Upper lobe of right lung (tissue), 1 donor: ENCODE measurements around the gene ATG2B. TPM values are rescaled to one million over a fixed set of nuclear protein-coding genes. Genes with fewer than 3 reads are reported as not detected.

ENCODE experiments used
- ATAC-seq: fragments of 200-7000 bp; cut with Tn5 transposase; one replicate; pipeline ENCODE4 v1.9.1; 2020; ENCODE audit warnings: mild to moderate bottlenecking, moderate library complexity
- DNase-seq: peaks from one replicate; pipeline ENCODE4 v3.0.0-alpha.2; 2020
- H3K27ac ChIP-seq: fragments of 200-600 bp; one replicate; pipeline ENCODE4 v1.8.0; 2022
- H3K27me3 ChIP-seq: fragments of 200-600 bp; one replicate; pipeline ENCODE4 v1.8.0; 2022; ENCODE audit warnings: mild to moderate bottlenecking
- H3K36me3 ChIP-seq: fragments of 200-600 bp; one replicate; pipeline ENCODE4 v1.8.0; 2022
- H3K4me1 ChIP-seq: fragments of 200-600 bp; one replicate; pipeline ENCODE4 v1.8.0; 2022
- H3K4me3 ChIP-seq: fragments of 200-600 bp; one replicate; pipeline ENCODE4 v1.8.0; 2022; ENCODE audit warnings: mild to moderate bottlenecking
- H3K9me3 ChIP-seq: fragments of 200-600 bp; one replicate; pipeline ENCODE4 v1.8.0; 2022
- intact Hi-C: fragments of 100-400 bp; cut with DNase I; formaldehyde crosslinking; loops from one replicate; pipeline ENCODE4 v1.11.0; 2022
- total RNA-seq: library from RNA; stranded (reverse); fragmentation: NEBNext Ultra II Directional; extraction: Animal tissue kit (Norgen Biotek cat#: 25700); gene quantifications from one replicate; pipeline ENCODE4 v1.2.1, GENCODE V29; 2021
- TF ChIP-seq, protein P1 (sequence below): fragments of 200-600 bp; IDR thresholded peaks from one replicate; pipeline ENCODE4 v1.8.0; 2022; ENCODE audit warnings: antibody characterized with exemption
- donor health status: DM: no; HTN: yes; CAD: no; lungs with severe emphysema.

The ATG2B gene
- total RNA-seq, 1 donor from 2014 or later, result 19.1 TPM

DNA sequence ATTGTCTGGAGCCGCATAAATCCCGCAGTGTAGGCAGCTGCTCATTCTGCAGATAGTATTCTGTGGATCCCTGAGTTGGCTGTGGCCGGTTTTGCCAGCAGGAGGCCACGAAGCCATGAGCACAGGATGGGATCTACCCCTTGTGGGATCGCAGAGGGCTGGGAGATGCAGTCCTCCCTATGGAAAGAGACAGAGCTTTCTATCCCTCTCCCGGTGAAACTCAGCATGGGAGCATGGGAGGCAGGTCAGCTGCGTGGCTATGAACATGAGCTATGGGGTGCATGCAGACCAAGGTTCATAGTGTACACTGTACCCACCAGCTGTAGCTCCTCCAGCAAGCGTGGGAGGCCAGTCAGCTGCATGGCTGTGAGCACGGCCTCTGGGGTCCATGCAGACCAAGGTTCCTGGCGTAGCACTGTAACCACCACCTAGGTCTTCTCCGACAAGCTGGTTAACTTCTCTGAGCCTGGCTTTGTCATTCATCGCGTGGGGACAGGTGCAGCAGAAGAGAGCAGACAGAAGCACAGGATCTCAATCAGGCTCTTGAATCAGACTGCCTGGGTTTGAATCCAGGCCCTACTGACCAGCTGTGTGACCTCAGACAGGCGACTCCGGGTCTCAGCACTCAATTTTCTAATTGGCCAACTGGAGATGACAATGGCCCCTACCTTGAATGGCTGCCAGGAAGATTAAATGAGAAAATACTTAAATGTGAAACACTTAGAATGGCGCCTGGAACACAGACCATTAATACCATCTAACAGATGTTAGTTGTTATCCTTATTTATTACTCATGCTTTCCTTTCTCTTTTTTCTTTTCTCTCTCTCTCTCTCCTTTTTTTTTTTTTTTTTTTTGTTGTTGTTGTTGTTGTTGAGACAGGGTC is 101.1 kb downstream of the ATG2B start:
- Histone ChIP-seq H3K4me3 (no peak overlapping the region), H3K9me3 (no peaks in the 10 kb centered on the region), H3K4me1 (peaks cover 4% of the 10 kb centered on the region), H3K27me3 (no peaks in the 10 kb centered on the region), H3K36me3 (no peaks in the 10 kb centered on the region), H3K27ac (no peak overlapping the region)
- ATAC-seq, result no peak
- TF ChIP-seq, protein P1, sequence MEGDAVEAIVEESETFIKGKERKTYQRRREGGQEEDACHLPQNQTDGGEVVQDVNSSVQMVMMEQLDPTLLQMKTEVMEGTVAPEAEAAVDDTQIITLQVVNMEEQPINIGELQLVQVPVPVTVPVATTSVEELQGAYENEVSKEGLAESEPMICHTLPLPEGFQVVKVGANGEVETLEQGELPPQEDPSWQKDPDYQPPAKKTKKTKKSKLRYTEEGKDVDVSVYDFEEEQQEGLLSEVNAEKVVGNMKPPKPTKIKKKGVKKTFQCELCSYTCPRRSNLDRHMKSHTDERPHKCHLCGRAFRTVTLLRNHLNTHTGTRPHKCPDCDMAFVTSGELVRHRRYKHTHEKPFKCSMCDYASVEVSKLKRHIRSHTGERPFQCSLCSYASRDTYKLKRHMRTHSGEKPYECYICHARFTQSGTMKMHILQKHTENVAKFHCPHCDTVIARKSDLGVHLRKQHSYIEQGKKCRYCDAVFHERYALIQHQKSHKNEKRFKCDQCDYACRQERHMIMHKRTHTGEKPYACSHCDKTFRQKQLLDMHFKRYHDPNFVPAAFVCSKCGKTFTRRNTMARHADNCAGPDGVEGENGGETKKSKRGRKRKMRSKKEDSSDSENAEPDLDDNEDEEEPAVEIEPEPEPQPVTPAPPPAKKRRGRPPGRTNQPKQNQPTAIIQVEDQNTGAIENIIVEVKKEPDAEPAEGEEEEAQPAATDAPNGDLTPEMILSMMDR, result no peak
- intact Hi-C loops, result no loop called here
- no peak for DNase-seq

DNA sequence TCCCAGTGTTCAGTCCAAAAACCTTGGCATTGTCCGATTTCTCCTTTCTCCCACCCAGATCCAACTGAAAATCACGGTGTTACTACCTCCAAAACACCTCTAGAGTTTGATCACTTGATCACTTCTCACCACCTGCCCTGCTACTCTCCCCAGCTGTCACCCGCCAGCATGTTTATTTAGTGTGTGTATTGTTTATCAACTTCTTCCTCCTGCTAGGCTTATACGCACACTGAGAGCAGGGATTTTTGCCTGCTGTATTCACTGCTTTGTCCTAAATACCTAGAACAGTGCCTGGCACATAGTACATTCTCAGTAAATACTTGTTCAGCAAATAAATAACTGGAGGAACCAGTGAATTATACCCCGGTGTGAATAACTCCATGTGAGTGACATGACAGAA is 102.1 kb downstream of the ATG2B start:
- DNase-seq (no peak), ATAC-seq (no peak)
- no peaks in the 10 kb centered on the region for H3K36me3 ChIP-seq
- H3K27ac ChIP-seq, result no peak overlapping the region
- H3K4me1 ChIP-seq, result peaks cover 4% of the 10 kb centered on the region
- no peaks in the 10 kb centered on the region for H3K27me3 ChIP-seq
- no peak overlapping the region for H3K4me3 ChIP-seq
- intact Hi-C loops, result no loop called here
- TF ChIP-seq, protein P1, result no peak
- H3K9me3 ChIP-seq, result no peaks in the 10 kb centered on the region

DNA sequence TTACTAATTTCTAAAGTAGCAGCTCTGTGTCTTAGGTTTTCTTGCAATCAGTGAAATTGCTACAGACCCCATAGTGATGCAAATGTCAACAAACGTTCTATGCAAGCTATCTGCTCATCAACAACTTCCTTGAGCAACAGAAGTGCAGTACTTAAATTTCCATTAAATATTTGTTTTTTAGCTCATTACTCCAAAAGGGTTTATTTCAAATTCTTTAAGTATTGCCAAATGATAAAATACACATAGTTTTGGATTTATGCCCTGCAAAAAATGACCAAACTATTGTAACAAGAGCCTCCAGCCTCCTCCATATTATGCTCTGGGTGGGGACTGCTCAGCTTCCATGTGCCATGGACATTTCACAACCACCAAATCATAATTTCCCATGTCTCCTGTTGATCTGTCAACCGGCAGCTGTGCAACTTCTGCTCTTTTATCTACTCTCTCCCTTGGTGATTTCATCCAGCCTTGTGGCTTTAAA is 102.8 kb downstream of the ATG2B start:
- Histone ChIP-seq H3K27ac (no peak overlapping the region), H3K4me3 (no peak overlapping the region), H3K4me1 (peaks cover 4% of the 10 kb centered on the region), H3K27me3 (no peaks in the 10 kb centered on the region), H3K36me3 (no peaks in the 10 kb centered on the region), H3K9me3 (no peaks in the 10 kb centered on the region)
- intact Hi-C loops, result no loop called here
- ATAC-seq, result peak; percentile 67
- TF ChIP-seq, protein P1, result no peak
- no peak for DNase-seq

GRCh38 chr14:96257900-96258299 is 105.2 kb downstream of the ATG2B start:
- intact Hi-C loops, result no loop called here
- DNase-seq, result no peak
- H3K4me1 ChIP-seq, result peaks cover 4% of the 10 kb centered on the region
- H3K9me3 ChIP-seq, result no peaks in the 10 kb centered on the region
- H3K4me3 ChIP-seq, result no peak overlapping the region
- no peaks in the 10 kb centered on the region for H3K27me3 ChIP-seq
- H3K36me3 ChIP-seq, result no peaks in the 10 kb centered on the region
- no peak overlapping the region for H3K27ac ChIP-seq
- TF ChIP-seq, protein P1, result no peak
- no peak for ATAC-seq

GRCh38 chr14:96257056-96257455 is 106.1 kb downstream of the ATG2B start:
- Histone ChIP-seq H3K4me1 (peaks cover 4% of the 10 kb centered on the region), H3K27me3 (no peaks in the 10 kb centered on the region), H3K36me3 (no peaks in the 10 kb centered on the region), H3K4me3 (no peak overlapping the region), H3K9me3 (no peaks in the 10 kb centered on the region), H3K27ac (no peak overlapping the region)
- TF ChIP-seq, protein P1, result no peak
- intact Hi-C loops, result no loop called here
- ATAC-seq (no peak), DNase-seq (no peak)
